ENCODE data around the gene DPYSL5. TPM values are rescaled to one million over a fixed set of nuclear protein-coding genes. Genes with fewer than 3 reads are reported as not detected.

DPYSL5 gene
- total and polyA plus RNA-seq, 2 donors (not counting 3 experiments of a cell fraction or from before 2014, with no cell fraction given) = not detected

DNA sequence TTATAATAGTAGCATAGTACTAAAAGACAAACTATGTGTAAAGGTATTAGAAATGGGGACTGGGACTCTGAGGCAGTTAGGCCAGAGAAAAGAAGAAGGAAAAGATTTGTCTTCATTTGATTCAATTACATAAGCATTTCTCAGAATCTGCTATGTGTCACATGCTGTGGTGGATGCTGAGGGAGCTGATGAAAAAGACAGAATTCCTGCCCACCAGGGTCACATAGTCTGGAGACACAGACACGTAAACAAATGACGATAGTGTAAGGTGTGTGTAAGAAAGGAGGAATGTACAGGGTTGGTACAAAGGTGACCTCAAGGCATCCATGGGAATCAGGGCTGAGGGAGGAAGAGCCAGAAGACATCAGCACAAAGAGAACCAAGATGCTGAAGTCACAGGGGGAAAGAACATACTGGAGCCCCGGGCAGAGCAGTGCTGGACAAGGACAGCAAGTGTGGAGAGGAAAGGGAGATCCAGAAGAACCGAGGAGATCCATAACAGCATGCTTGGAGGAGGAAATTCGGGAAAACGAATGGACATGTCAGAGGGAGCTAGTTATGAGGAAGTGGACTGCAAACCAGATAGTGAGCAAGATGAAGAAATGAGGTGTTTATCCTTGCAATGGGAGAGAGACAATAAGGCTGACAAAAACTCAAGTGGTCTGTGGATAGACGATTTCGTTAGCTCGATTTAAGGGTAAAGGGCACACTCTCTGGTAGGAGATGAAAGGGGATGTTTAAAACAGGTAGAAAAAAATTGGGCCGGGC lies 121.3 kb downstream of the DPYSL5 start:
- H2AFZ ChIP-seq (ENCODE audit: low read depth, low read length) = no peak overlapping the region
- peaks cover 2% of the 10 kb centered on the region for H3K4me1 ChIP-seq (ENCODE audit: control insufficient read depth, extremely low read depth, insufficient read depth, low read length)
- intact Hi-C loops (cut with micrococcal nuclease) (loop anchor here (10.0 kb wide), 1 partner anchor 316 kb away; the partner anchor contains the start of gene TRIM54), dilution Hi-C loops (cut with MboI; ENCODE audit: extremely low pct_ligation_motif_present, low sequenced_read_pairs) (no loop called here)
- DNase-seq (ENCODE audit: low read depth, low spot score) = no peak
- FAIRE-seq = no peak
- TF ChIP-seq EZH2 (IDR thresholded peaks at IDR 0.05; ENCODE audit: borderline replicate concordance, low read depth, low read length, severe bottlenecking) (peak; percentile 33), MYC (IDR thresholded peaks at IDR 0.05; ENCODE audit: low read depth, low read length) (no peak), POLR2A (IDR thresholded peaks at IDR 0.05; ENCODE audit: low read depth, low read length) (no peak)
- H3K9ac ChIP-seq (replicated peaks; ENCODE audit: extremely low read depth, insufficient read depth, low read length) = no peak overlapping the region
- H3K9me1 ChIP-seq (replicated peaks; ENCODE audit: control insufficient read depth, extremely low read depth, insufficient read depth, low read length) = no peaks in the 10 kb centered on the region
- ChIA-PET POLR2A (no interaction called here), CTCF (interaction anchor here (0.8 to 5.2 kb wide), 5 partner anchors 7 to 48 kb away, joined by 3 to 44 read pairs (median 5); no protein-coding TSS in a partner anchor)
- H4K20me1 ChIP-seq (replicated peaks; ENCODE audit: control insufficient read depth, extremely low read depth, insufficient read depth, low read length) = no peaks in the 10 kb centered on the region
- H3K4me3 ChIP-seq (replicated peaks in 1 of 3; ENCODE audit: insufficient read depth in 1 of 3, low read depth in 1 of 3, low read length in 3 of 3) = no peak overlapping the region
- no peaks in the 10 kb centered on the region for H3K36me3 ChIP-seq (ENCODE audit: control insufficient read depth in 2 of 2, extremely low read depth in 1 of 2, insufficient read depth in 2 of 2, low read length in 2 of 2)
- H3K4me2 ChIP-seq (ENCODE audit: insufficient read depth, low read length) = no peak overlapping the region
- BruUV-seq (replicated peaks) = no TSS peak
- H3K9me3 ChIP-seq (replicated peaks; ENCODE audit: control insufficient read depth, insufficient read depth, low read length) = no peaks in the 10 kb centered on the region
- H3K27ac ChIP-seq (ENCODE audit: insufficient read depth, low read depth, low read length) = no peak overlapping the region
- H3K79me2 ChIP-seq (ENCODE audit: control insufficient read depth, insufficient read depth, low read length) = no peaks in the 10 kb centered on the region
- H3K27me3 ChIP-seq (ENCODE audit: control insufficient read depth in 2 of 2, insufficient read depth in 2 of 2, low read length in 2 of 2) = peaks cover 24 to 28% of the 10 kb centered on the region in 2 experiments

DNA sequence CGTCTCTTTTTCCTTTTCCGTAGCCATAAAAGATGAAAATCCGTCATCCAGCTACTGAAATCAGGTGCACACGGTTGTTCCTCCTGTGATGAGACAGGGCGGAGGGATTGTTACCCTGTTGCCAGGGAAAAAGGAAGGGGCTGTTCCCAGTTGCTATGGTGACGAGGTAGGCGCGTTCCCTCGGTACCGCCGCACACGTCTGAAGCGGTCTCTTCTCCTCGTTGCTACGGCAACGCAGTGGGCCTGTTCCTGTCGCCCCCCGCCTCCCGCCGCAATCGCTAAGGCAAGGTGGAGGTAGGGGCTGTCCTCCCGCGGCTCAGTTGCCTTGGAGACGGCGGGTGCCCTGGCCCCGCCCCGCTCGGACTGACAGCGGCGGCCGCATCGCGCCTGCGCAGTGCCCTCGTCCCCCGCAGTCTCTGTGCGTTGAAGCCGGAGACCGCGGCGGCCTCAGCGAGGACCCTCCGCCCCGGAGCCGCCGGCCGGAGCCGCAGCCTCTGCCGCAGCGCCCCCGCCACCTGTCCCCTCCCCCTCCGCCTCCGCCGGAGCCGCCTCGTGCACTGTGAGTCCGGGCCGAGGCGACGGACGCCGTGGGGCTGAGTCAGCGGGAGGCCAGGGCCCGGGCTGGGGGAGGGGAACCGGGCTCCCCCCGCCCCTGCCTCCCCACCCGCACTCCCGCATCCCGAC lies 122.5 kb downstream of the DPYSL5 start, which contains the start of gene MAPRE3:
TSS of gene MAPRE3 (plus strand) at position 394 of the 684 bp plus-strand sequence. CDS start 51,582 bp downstream, outside the sequence.
- CTCF ChIA-PET = interaction anchor here (0.8 to 5.2 kb wide), 4 partner anchors 8 to 47 kb away, joined by 3 to 44 read pairs (median 9); no protein-coding TSS in a partner anchor
- peak; percentile 85 for FAIRE-seq

More for the DNA sequence above, 122.5 kb downstream of the DPYSL5 start, which contains the start of gene MAPRE3:
- no TSS peak for BruUV-seq (replicated peaks)
- DNase-seq (ENCODE audit: low read depth, low spot score) = peak; percentile 85
- Histone ChIP-seq H3K4me3 (replicated peaks in 1 of 3; ENCODE audit: insufficient read depth in 1 of 3, low read depth in 1 of 3, low read length in 3 of 3) (peak within 1 kb of the TSS in 2 of 3 experiments; percentile 29 to 75), H3K4me2 (ENCODE audit: insufficient read depth, low read length) (peak within 1 kb of the TSS; percentile 40), H2AFZ (ENCODE audit: low read depth, low read length) (peak within 1 kb of the TSS; percentile 47), H3K79me2 (ENCODE audit: control insufficient read depth, insufficient read depth, low read length) (no peaks in the 10 kb centered on the region), H3K27ac (ENCODE audit: insufficient read depth, low read depth, low read length) (no peak within 1 kb of the TSS), H3K27me3 (ENCODE audit: control insufficient read depth in 2 of 2, insufficient read depth in 2 of 2, low read length in 2 of 2) (peaks cover 20 to 23% of the 10 kb centered on the region in 2 experiments), H3K9ac (replicated peaks; ENCODE audit: extremely low read depth, insufficient read depth, low read length) (no peak within 1 kb of the TSS), H4K20me1 (replicated peaks; ENCODE audit: control insufficient read depth, extremely low read depth, insufficient read depth, low read length) (no peaks in the 10 kb centered on the region), H3K36me3 (ENCODE audit: control insufficient read depth in 2 of 2, extremely low read depth in 1 of 2, insufficient read depth in 2 of 2, low read length in 2 of 2) (no peaks in the 10 kb centered on the region), H3K9me1 (replicated peaks; ENCODE audit: control insufficient read depth, extremely low read depth, insufficient read depth, low read length) (no peaks in the 10 kb centered on the region), H3K9me3 (replicated peaks; ENCODE audit: control insufficient read depth, insufficient read depth, low read length) (no peaks in the 10 kb centered on the region), H3K4me1 (ENCODE audit: control insufficient read depth, extremely low read depth, insufficient read depth, low read length) (peaks cover 2% of the 10 kb centered on the region)
- dilution Hi-C loops (cut with MboI; ENCODE audit: extremely low pct_ligation_motif_present, low sequenced_read_pairs) (no loop called here), intact Hi-C loops (cut with micrococcal nuclease) (no loop called here)
- POLR2A ChIA-PET = no interaction called here
- TF ChIP-seq EZH2 (IDR thresholded peaks at IDR 0.05; ENCODE audit: borderline replicate concordance, low read depth, low read length, severe bottlenecking) = peak; percentile 48
- TF ChIP-seq, protein P1, sequence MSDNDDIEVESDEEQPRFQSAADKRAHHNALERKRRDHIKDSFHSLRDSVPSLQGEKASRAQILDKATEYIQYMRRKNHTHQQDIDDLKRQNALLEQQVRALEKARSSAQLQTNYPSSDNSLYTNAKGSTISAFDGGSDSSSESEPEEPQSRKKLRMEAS (IDR thresholded peaks at IDR 0.05; ENCODE audit: insufficient read depth, insufficient read length) = no peak
